Effector CD8-positive, alpha-beta T cell (primary cell): ENCODE measurements around the gene VGF.

Source experiments
- DNase-seq: peaks from one replicate; lab custom pipeline; 2025; lab: John Stamatoyannopoulos, UW

The VGF gene

DNA sequence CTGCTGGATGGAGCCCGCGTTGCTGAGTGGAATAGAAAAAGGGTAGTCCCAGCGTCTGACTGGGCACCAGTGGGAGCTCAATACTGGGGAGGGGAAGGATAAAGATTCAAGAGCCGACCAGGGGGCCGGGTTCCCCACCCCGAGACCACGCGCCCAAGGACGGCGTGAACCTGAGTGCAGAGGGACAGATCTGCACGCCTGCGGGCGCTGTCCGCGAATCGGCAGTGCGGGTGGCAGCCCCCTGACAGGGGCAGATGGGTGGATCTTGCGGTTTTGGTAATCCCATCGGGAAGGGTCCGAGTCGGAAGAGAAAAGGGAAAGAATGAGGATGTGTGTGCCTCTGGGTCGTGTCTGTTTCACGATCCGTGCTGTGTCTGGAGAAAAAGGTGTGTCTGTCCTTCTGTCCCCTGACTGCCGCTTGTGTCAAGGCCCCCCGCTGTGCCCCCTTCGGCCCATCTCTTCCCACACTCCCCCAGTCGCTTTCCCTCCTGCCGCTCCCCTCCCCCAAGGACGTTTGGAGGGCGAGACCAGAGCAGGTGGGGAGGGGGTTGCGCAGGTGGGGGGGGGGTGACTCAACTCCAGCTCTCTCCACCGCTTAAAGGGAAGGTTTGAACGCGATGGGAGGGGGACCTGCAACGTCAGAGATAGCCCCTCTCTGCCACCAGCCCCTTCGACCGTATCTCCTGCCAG is 734 bp upstream of the VGF start:
- no peak for DNase-seq

DNA sequence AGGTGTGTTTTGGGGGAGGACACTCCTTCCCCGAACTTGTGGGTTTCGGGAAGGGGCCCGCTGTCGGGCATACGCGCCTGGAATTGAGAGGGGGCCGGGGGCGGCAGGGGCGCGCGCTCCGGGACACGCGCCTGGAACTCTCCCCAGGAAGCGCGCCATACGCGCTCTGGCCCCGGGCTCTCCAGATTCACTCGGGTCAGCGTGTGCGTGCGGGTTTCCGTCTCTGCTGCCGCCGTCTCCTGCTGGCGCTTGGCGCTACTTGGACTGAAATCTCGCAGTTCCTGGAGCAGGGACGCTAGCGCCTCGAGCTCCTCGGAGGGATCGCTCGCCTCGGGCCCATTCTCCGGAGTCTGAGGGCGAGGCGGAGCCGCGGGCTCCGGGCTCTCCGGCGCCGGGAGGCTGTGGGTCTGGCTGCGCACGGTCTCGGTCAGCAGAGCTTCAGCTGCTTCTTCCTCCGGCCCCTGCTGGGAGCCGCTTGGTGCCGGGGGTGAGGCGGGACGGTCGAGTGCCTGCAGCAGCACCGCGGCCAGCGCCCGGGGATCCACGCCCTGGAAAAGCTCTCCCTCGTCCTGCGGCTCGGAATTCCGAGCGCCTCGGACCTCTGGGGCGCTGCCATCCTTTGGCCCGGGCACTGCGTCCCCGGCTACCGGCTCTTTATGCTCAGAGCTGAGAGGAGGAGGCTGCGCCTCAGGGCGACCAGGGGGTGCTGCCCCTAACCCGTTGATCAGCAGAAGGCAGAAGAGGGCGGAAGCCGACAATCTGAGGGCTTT is 1.1 kb downstream of the VGF start:
- DNase-seq, result no peak

GRCh38 chr7:101163279-101164070 is 1.9 kb downstream of the VGF start:
- no peak for DNase-seq

GRCh38 chr7:101162551-101163278 is 2.7 kb downstream of the VGF start:
- DNase-seq, result no peak

GRCh38 chr7:101161692-101162471 is 3.5 kb downstream of the VGF start:
- no peak for DNase-seq

DNA sequence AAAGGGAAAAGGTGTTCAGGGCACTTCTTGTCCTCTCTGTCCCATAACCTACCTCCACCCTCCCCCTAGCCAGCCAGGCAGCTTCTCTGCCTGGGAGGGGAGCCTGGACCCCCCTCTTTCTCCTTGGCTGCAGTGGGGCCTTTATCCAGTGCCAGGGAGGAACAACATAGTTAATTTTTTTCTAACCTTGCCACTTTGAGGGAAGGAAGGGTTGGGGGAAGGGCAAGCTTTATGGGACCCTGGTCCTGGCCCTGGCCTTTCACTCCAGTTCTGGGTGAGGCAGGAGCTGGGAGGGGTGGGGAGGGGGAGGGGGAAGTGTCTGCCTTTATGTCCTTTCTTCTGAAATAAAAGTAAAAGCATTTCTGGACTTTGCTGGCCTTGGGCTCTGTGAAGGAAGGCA is 4.5 kb downstream of the VGF start:
- DNase-seq, result no peak

DNA sequence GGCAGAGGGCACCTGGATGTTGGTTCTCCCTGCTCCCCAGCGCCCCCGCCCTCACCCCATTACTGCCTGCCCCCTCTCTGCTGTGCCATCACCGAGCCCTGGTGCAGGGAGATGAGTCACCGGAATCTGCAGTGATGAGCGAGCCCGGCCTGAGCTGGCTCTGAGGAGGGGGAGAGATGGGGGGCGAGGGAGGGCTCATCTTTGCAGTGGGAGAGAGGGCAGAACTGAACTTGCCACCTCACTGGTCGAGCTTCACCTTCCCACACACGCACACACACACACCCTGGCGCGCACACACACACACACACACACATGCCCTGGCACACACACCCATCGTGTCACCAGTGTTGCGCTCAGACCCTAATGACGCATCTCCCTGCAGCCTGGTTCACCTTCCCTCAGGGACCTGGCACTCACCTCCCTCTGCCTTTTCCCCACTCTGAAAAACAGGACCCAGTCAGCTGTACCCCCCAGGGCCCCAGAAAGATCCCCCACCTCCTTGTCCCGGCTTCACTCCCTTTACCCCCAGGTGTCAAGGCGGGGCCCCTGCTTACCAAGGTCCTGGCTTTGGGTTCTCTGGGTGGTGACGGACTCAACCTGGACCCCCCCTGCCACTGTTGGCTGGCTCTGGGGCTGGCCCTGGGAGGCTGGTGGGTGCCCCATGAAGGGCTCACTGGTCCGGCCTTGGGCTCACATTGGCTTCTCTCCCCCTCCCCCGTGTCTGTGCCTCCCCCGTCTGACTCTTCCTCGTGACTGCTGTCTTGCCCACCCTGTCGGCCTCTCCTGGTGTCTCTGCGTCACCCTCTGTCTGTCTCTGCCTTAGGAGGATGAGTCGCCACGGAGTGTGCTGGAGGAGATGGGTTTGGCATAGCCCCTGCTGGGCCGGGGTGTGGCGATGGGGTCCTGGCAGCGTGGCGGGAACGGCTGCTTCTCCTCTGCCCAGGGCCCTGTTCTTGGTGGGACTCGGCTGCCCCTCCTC is 5.4 kb downstream of the VGF start:
- DNase-seq, result no peak

DNA sequence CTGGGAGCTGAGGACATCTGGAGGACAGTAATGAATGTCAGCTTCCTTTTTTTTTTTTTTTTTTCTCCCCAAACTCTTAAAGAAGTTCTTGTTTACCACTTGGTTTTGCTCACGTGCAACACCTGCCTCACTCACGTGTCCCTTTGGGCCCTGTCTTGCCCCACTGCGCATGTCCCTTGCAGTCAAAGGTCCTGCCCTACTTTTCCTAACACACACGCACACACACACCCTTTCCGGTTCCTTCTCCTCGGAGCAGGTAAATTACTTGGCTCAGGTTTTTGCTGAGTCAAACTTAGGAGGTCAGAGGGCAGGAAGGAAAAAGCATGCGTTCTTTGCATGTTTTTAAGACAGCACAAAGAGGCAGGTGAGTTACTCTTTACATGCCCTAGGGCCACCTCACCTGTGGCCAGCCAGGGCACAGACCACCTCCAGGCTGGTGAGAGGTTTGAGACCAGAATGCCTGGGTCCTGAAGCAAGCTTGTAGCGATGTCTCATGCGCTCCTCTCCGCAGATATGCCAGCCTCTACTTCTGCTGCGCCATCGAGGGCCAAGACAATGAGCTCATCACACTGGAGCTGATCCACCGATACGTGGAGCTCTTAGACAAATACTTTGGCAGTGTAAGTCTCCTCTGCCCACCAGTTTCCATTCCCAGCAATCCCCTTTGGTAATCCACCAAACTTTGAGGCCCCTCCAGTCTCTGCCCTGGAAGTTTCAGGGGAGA is 8.3 kb downstream of the VGF start:
- no peak for DNase-seq

GRCh38 chr7:101156277-101156676 is 9.1 kb downstream of the VGF start:
- no peak for DNase-seq

GRCh38 chr7:101155303-101155702 is 10.1 kb downstream of the VGF start:
- no peak for DNase-seq

DNA sequence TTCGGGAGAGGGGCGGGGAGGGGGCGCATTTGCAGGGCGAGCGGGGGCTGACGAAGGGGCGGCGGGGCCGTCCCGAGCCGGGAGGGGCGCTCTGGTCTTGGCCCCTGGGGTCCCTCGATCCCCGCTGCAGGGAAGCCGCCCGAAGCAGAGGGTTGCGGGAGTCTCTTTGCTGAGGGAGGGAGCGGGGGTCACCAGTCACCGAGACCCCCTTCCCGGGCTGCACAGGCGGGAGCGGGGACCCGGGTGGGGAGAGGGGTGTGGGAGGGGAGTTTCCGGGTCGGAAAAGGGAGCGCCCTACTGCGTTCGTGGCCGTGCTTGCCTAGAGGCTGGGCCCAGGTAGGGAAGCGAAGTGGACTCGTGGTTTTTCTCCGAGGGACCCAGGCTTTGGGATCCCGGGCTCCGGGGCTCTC is 10.7 kb downstream of the VGF start:
- DNase-seq, result no peak

DNA sequence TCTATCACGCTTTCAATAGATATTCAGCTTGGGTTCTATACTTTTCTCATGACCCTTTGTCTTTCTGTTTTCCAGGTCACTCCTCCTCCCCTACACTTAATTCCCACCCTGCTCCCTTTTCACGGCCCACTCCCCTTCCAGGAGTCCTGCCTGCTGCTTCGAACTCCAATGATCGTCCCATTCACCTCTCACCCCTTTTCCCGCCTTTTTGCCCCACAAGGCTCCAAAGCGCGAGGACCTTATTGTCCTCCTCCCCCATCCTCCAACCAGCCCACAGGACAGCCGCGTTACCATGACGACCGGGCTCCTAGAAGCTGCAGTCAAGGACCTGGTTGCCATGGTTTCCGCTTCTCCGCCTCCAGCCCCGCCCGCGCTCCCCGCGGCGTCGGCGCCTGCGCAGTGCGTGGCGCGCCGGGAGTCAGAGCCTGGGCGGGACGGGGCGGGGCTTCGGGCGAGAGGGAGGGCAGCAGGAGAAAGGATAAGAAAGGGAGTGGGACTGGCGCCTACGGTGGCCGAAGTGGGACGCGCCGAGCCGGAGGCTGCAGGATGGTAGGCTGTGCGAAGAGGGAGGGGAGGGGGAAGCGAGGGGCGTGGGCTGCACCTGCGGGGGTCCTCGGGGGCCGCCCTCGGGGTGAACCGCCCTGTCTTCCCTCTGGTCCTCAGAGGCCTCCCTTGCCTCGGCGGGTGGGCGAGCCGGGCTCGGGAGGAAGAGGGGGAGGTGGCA is 11.2 kb downstream of the VGF start, which contains the start of gene AP1S1:
Gene AP1S1 (plus strand): TSS at position 508 of the 724 bp plus-strand sequence. CDS start 39 bp downstream, at position 547.
- DNase-seq, result peak; percentile 87

- no peak for DNase-seq
Observed at GRCh38 chr7:101151908-101152651, 13.3 kb downstream of the VGF start.

DNA sequence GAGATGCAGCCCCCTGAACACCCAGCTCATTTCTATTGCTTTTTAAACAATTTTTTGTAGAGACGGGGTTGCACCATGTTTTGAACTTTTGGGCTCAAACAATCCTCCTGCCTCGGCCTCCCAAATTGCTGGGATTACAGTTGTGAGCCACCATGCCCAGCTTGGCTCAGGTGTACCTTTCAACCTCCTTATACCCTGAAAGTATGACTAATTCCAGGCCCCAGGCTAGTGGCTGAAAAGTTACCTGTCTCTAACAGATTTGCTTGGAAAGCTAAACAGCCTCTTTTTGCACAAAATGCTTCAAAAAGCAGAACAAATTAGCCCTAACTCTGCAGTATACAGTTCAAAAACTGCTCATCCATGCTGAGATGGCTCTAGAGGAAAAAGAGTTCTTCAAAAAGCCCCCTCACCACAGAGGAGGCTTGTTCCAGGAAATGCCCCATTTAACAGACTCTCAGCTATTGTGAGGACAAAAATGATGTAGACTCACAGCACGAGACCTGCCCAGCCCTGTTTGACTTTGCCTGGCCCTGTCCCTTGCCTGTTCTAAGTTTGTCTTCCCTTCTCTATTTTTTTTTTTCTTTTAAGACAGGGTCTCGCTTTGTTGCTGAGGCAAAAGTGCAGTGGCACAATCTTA is 24.5 kb downstream of the VGF start:
- no peak for DNase-seq

GRCh38 chr7:101140339-101140699 is 25.1 kb downstream of the VGF start:
- DNase-seq, result no peak

GRCh38 chr7:101138213-101138870 is 27.0 kb downstream of the VGF start:
- DNase-seq, result peak; percentile 44
